Myocyte (in vitro differentiated cells): ENCODE measurements around the gene DNAH2. TPM values are rescaled to one million over a fixed set of nuclear protein-coding genes. Genes with fewer than 3 reads are reported as not detected.
"Not testable (repeated sequence)": the region's sequence is repeated elsewhere in the genome, so short reads cannot be mapped to it uniquely, and the experiment has no call there.

Experiments
- DNase-seq: peaks from one replicate; pipeline ENCODE4 v3.0.0-alpha.2; 2012; ENCODE audit warnings: low read depth
- total RNA-seq: library from RNA; depleted of rRNA; stranded (reverse); fragments of >200 nt; gene quantifications from 2 replicates; pipeline ENCODE4 v1.2.3, GENCODE V29; 2014

The DNAH2 gene
- total RNA-seq, 1 donor from 2014 or later, result 0.11 TPM

GRCh38 chr17:7862692-7863437, 145.3 kb downstream of the DNAH2 start:
- peak; percentile 61 for DNase-seq

GRCh38 chr17:7864384-7864783, 146.8 kb downstream of the DNAH2 start:
- not testable (repeated sequence) for DNase-seq

- no peak for DNase-seq
Observed at GRCh38 chr17:7864995-7865650, 147.6 kb downstream of the DNAH2 start.

DNA sequence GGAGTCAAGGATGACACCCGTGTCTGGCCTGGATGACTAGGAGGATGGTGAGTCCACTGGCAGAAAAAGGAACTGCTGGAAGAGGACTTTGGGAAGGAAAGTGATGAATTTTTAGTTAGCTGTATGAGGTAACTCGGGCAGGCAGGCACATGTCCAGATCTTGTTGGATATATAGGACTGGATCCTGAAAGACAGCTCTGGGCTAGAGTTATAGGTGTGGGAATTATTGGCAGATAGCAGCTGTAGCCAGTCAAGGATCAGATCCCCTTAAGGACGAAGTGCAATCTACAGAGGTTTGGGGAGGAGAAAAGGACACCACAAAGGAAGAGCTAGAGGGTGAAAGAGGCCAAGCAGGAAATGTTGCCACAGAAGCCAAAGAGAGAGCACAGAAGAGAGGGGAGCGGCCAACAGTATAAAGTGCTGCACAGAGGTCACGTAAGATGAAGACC, 150.4 kb downstream of the DNAH2 start:
- DNase-seq, result no peak

- no peak for DNase-seq
Observed at GRCh38 chr17:7873051-7873450, 155.5 kb downstream of the DNAH2 start.

DNA sequence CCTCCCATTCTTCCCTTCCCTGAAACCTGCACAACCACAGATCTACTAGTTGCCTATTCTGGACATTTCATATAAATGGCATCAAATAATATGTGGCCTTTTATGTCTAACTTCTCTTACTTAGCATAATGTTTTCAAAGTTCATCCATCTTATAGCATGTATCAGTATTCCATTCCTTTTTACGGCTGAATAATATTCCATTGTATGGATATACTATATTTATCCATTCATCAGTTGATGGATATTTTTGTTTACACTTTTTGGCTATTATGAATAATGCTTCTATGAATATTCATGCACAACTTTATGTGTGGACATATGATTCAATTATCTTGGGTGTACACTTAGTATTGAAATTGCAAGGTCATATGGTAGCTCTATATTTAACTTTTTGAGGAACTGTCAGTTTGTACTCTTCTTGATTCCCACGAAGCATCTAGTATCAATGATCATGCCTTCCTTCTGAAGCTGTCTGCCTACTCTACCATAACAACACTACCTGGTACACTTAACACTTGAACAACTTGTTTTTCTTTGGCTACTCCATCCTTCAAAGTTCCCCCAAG, 158.3 kb downstream of the DNAH2 start:
- DNase-seq, result no peak

DNA sequence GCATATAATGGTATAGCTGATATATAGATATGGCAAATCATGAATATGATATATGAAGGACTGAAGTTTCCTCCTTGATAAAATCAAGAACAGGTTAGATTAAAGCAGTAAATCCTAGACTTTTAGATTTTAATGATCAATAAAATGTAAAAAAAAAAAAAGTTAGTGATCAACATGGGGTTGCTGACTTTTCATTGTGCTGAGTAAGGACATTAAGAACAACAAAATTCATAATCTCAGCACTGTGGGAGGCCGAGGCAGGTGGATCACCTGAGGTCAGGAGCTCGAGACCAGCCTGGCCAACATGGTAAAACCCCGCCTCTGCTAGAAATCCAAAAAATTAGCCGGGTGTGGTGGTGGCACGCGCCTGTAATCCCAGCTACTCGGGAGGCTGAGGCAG, 160.7 kb downstream of the DNAH2 start:
- DNase-seq, result no peak

DNA sequence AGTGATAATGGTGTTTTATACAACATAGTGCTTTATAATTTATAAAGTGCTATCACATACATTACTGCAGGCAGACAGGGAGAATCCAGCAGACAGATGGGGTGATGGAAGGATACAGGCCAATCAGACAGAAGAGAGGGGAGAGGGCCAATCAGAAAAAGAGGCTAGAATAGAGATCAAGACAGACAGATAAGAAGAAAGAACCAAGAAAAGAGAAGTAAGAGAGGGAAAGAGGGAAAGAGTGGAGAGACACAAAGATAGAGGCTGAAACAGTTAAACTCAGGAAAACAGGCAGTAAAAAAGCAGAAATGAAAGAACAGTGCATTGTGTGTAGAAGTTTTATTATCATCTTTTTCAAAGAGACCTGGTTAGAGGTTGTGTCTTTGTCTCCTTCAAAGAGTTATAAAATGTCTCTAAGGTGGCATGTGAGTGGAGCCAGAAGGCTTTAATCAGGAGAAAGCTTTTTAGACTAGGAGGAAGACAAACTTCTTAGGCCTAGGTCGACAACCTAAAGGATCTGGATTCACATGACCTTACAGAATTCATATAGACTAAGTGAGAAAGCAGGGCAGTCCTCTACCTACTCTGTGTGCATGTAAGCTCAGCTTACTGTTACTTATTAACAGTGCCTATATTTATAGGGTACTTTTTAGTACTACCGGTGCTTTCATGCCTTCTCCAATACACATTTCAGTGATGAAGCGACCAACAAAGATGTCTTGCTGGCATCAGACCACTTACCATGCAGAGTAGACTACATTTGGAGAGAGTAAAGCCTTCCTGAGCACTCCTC, 162.7 kb downstream of the DNAH2 start:
- no peak for DNase-seq

DNA sequence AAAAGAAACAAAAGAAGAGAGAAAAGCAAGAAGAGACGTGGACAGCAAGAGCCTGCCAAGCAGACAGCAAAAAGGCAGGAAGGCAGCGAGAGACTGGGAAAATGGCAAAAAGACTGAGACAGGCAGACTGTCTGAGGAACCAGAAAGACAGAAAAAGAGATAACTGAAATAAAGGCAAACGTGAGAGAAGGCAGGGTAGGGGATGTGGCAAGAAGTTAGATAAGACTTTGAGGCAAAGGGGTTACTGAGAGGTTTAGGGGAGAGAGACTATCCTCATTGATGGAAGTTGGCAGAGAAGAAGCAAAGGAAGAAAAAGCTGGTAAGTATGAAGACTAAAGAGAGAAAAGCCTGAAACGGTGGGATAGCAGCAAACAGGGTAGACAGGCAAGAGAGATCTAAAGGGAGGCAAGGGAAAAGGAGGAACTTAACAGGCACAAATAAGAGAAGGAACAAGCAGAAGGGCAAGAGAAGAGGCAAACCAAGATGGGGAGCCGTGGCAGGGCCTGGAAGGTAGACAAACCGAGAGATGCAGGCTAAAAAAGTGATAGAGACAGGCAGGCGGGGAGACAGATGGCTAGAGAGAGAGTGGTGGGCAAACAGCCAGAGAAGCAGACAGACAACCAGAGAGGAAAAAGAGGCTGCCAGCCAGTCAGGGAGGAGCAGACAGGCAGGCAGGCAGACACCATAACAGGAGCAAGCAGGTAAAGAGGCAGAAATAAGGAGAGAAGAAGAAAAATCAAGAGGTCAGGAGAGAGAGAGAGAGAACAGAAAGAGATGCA, 163.9 kb downstream of the DNAH2 start:
- peak; percentile 73 for DNase-seq

GRCh38 chr17:7882068-7882467, 164.5 kb downstream of the DNAH2 start:
- DNase-seq, result no peak

DNA sequence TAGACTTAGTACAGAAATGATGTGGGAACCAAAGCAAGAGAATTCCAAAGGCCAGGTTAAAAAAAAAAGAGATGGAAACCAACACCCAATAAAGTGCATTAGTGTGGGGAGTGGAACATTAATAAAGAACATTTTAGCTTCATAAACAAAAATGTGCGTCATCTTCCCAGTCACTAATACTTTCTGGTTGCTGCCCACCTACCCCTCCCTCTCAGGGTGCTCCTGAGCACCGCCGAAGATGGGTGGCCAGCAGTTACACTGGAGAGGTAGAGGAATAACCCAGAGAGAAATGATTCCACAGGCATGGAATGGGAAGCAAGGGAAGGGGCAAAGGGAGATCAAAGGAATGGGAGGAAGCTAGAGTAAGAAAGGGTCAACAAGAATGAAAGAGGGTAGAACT, 165.1 kb downstream of the DNAH2 start:
- no peak for DNase-seq

Other genes with a start within 250 kb of the DNAH2 start
- gene ZBTB4, start 238.1 kb upstream of the DNAH2 start, total RNA-seq, result 32.8 and 38.0 TPM in 2 replicates
- not detected in 2 replicates for gene SLC35G6, start 236.3 kb upstream of the DNAH2 start, total RNA-seq
- gene POLR2A, start 233.4 kb upstream of the DNAH2 start, total RNA-seq, result 41.2 and 47.1 TPM in 2 replicates
- 7.4 and 8.6 TPM in 2 replicates for gene TNFSF12, start 168.7 kb upstream of the DNAH2 start, total RNA-seq
- gene TNFSF13, start 159.0 kb upstream of the DNAH2 start, total RNA-seq, result 0.11 TPM in 1 of 2 replicates, not detected in the other
- gene SENP3, start 155.8 kb upstream of the DNAH2 start, total RNA-seq, result 93.6 and 114 TPM in 2 replicates
- 7.6 and 9.1 TPM in 2 replicates for gene CD68, start 138.1 kb upstream of the DNAH2 start, total RNA-seq
- 185 and 199 TPM in 2 replicates for gene MPDU1, start 133.9 kb upstream of the DNAH2 start, total RNA-seq
- 4.0 and 10.9 TPM in 2 replicates for gene SOX15, start 127.7 kb upstream of the DNAH2 start, total RNA-seq
- 85.2 and 85.6 TPM in 2 replicates for gene FXR2, start 102.8 kb upstream of the DNAH2 start, total RNA-seq
- 69.2 and 73.1 TPM in 2 replicates for gene SAT2, start 89.9 kb upstream of the DNAH2 start, total RNA-seq
- gene SHBG, start 87.6 kb upstream of the DNAH2 start, total RNA-seq, result 0.43 and 1.4 TPM in 2 replicates
- gene ATP1B2, start 66.8 kb upstream of the DNAH2 start, total RNA-seq, result not detected in 2 replicates
- gene TP53, start 30.3 kb upstream of the DNAH2 start, total RNA-seq, result 22.0 and 27.6 TPM in 2 replicates
- gene WRAP53, start 29.3 kb upstream of the DNAH2 start, total RNA-seq, result 4.4 and 4.5 TPM in 2 replicates
- gene EFNB3, start 12.5 kb upstream of the DNAH2 start, total RNA-seq, result 0.78 and 1.5 TPM in 2 replicates
- gene KDM6B, start 116.5 kb downstream of the DNAH2 start, total RNA-seq, result 3.9 and 4.5 TPM in 2 replicates
- 0.72 and 1.8 TPM in 2 replicates for gene TMEM88, start 137.3 kb downstream of the DNAH2 start, total RNA-seq
- gene NAA38, start 139.8 kb downstream of the DNAH2 start, total RNA-seq, result 37.7 and 54.8 TPM in 2 replicates
- gene CYB5D1, start 140.3 kb downstream of the DNAH2 start, total RNA-seq, result 4.0 and 4.3 TPM in 2 replicates
- 104 and 140 TPM in 2 replicates for gene CHD3, start 171.0 kb downstream of the DNAH2 start, total RNA-seq
- 5.9 and 6.7 TPM in 2 replicates for gene RNF227, start 198.5 kb downstream of the DNAH2 start, total RNA-seq
- gene KCNAB3, start 212.1 kb downstream of the DNAH2 start, total RNA-seq, result 0.10 and 0.53 TPM in 2 replicates
- 27.8 and 28.6 TPM in 2 replicates for gene TRAPPC1, start 214.2 kb downstream of the DNAH2 start, total RNA-seq
- gene CNTROB, start 214.5 kb downstream of the DNAH2 start, total RNA-seq, result 11.3 and 14.1 TPM in 2 replicates